K562 (cell line): ENCODE data around the gene PLA2R1. TPM values are rescaled to one million over a fixed set of nuclear protein-coding genes. Genes with fewer than 3 reads are reported as not detected.

ENCODE experiments used
- ATAC-seq: fragments of 200-7000 bp; cut with Tn5 transposase; 3 replicates; pipeline ENCODE4 v1.9.1; 2020; ENCODE audit warnings: moderate library complexity
- BruUV-seq: library from RNA; stranded (reverse); fragments of 400-500 nt; replicated peaks from 2 replicates; lab custom pipeline; 2021; lab: Mats Ljungman, UMichigan
- CTCF ChIA-PET: fragments of 300-600 bp; formaldehyde crosslinking; extraction: SDS; loops from one replicate; lab custom pipeline; 2021; ENCODE audit warnings: low intra/inter-chr PET ratio; lab: Yijun Ruan, JAX
- POLR2A ChIA-PET: fragments of 300-600, 350-650 bp; sonication (Branson Sonifier 250); formaldehyde crosslinking; extraction: SDS; loops from one replicate; lab custom pipeline; 2021; ENCODE audit warnings: antibody characterized with exemption, inconsistent platforms; lab: Yijun Ruan, JAX
- DNase-seq, 4 experiments: peaks; one replicate each; pipeline versions ENCODE4 v3.0.0 to v3.0.0-alpha.2; 2011 to 2018; ENCODE audit warnings: low spot score in 3 of 4, mixed read lengths in 3 of 4; ENCODE audit errors: extremely low read depth in 1 of 4
- FAIRE-seq: peaks from 2 replicates; lab custom pipeline; 2011; peaks lifted over from hg19 to GRCh38; lab: Jason Lieb, UNC
- H2AFZ ChIP-seq: 2 replicates; pipeline ENCODE4 v1.6.0; 2011; ENCODE audit warnings: low read depth, low read length, control low read depth, inconsistent platforms
- H3K27ac ChIP-seq: fragments of 200-600 bp; 3 replicates; pipeline ENCODE4 v1.8.0; 2011; ENCODE audit warnings: low read depth, mild to moderate bottlenecking, control low read depth, inconsistent platforms, low read length, moderate library complexity, mixed read lengths; ENCODE audit errors: extremely low read depth
- H3K27me3 ChIP-seq, 2 experiments: fragments of 300-600 bp in 1 of 2; 2 replicates in 1 of 2; 3 replicates in 1 of 2; pipeline versions ENCODE4 v1.6.0 to v1.8.0; 2011; ENCODE audit warnings: inconsistent platforms in 2 of 2, low read length in 2 of 2, mild to moderate bottlenecking in 1 of 2, mixed read lengths in 1 of 2, moderate library complexity in 1 of 2; ENCODE audit not compliant: control insufficient read depth in 2 of 2, insufficient read depth in 2 of 2
- H3K36me3 ChIP-seq: fragments of 300-600 bp; 3 replicates; pipeline ENCODE4 v1.8.0; 2011; ENCODE audit warnings: mild to moderate bottlenecking, low read length, inconsistent platforms; ENCODE audit not compliant: control insufficient read depth, insufficient read depth
- H3K4me1 ChIP-seq, 2 experiments: fragments of 200-600 bp in 1 of 2; replicated peaks in 1 of 2; 2 replicates in 1 of 2; 3 replicates in 1 of 2; pipeline versions ENCODE4 v1.5.1 to v1.8.0; 2011; ENCODE audit warnings: inconsistent platforms in 2 of 2, low read length in 2 of 2, mild to moderate bottlenecking in 1 of 2, mixed read lengths in 1 of 2, moderate library complexity in 1 of 2; ENCODE audit not compliant: control insufficient read depth in 2 of 2, insufficient read depth in 2 of 2
- H3K4me2 ChIP-seq: 2 replicates; pipeline ENCODE4 v1.6.1; 2011; ENCODE audit warnings: low read length, control low read depth, inconsistent platforms, mixed read lengths; ENCODE audit not compliant: insufficient read depth
- H3K4me3 ChIP-seq: fragments of 200-600 bp; sonication (generic), shearing (Covaris generic); 2 replicates; pipeline ENCODE4 v1.5.1; 2016; ENCODE audit warnings: control low read depth, inconsistent platforms
- H3K79me2 ChIP-seq: fragments of 200-600 bp; 3 replicates; pipeline ENCODE4 v1.8.0; 2011; ENCODE audit warnings: low read length, inconsistent platforms; ENCODE audit not compliant: control insufficient read depth, insufficient read depth
- H3K9ac ChIP-seq, 2 experiments: 2 replicates each; pipeline versions ENCODE4 v1.6.0 to v1.6.1; 2011; ENCODE audit warnings: low read depth in 2 of 2, low read length in 2 of 2, control low read depth in 1 of 2, inconsistent platforms in 1 of 2, mild to moderate bottlenecking in 1 of 2, mixed read lengths in 1 of 2; ENCODE audit not compliant: insufficient read depth in 1 of 2
- H3K9me1 ChIP-seq: one replicate; pipeline ENCODE4 v1.6.0; 2011; ENCODE audit warnings: inconsistent platforms, mild to moderate bottlenecking, low read length, moderate library complexity; ENCODE audit not compliant: control insufficient read depth, insufficient read depth
- H3K9me3 ChIP-seq: replicated peaks from 2 replicates; pipeline ENCODE4 v1.5.1; 2011; ENCODE audit warnings: low read depth, low read length, inconsistent platforms; ENCODE audit not compliant: control insufficient read depth, insufficient read depth
- H4K20me1 ChIP-seq: replicated peaks from 2 replicates; pipeline ENCODE4 v1.6.1; 2011; ENCODE audit warnings: low read length, inconsistent platforms, mixed read lengths; ENCODE audit not compliant: control insufficient read depth, insufficient read depth
- GABPA ChIP-seq: fragments of 200-800 bp; sonication (Bioruptor generic); conservative IDR thresholded peaks from 2 replicates; pipeline ENCODE4 v1.6.1; 2016; ENCODE audit warnings: low read depth, missing genetic modification characterization, missing compliant biosample characterization
- GTF2A2 ChIP-seq: IDR thresholded peaks from 2 replicates; pipeline ENCODE4 v1.6.1; 2016; ENCODE audit warnings: mild to moderate bottlenecking, missing genetic modification characterization, missing compliant biosample characterization
- HEY1 ChIP-seq: fragments of 250-450 bp; sonication (Bioruptor Pico); IDR thresholded peaks from 2 replicates; pipeline ENCODE4 v1.5.0; 2020; ENCODE audit warnings: mild to moderate bottlenecking, moderate library complexity, borderline replicate concordance
- KHSRP ChIP-seq: fragments of 450-650 bp; IDR thresholded peaks from 2 replicates; pipeline ENCODE4 v1.6.1; 2017
- NFRKB ChIP-seq: fragments of 450-650 bp; IDR thresholded peaks from 2 replicates; pipeline ENCODE4 v1.6.1; 2016; ENCODE audit warnings: low read depth
- PHB2 ChIP-seq: fragments of 450-650 bp; IDR thresholded peaks from 2 replicates; pipeline ENCODE4 v1.6.1; 2017; ENCODE audit warnings: low read depth
- RAD21 ChIP-seq, 2 experiments: fragments of 250-450 bp in 1 of 2; fragments of 450-650 bp in 1 of 2; sonication (Bioruptor Pico) in 1 of 2; formaldehyde crosslinking in 1 of 2; IDR thresholded peaks in 1 of 2; conservative IDR thresholded peaks in 1 of 2; 2 replicates each; pipeline versions ENCODE4 v1.4.0 to v1.8.0; 2020 to 2022; ENCODE audit warnings: mild to moderate bottlenecking in 2 of 2, moderate library complexity in 1 of 2
- RUNX1 ChIP-seq: sonication (generic); IDR thresholded peaks from 2 replicates; pipeline ENCODE4 v1.6.1; 2016; ENCODE audit warnings: antibody characterized with exemption, low read depth
- SAFB2 ChIP-seq: fragments of 200-400 bp; formaldehyde crosslinking; IDR thresholded peaks from 2 replicates; pipeline ENCODE4 v1.6.1; 2018; ENCODE audit warnings: borderline replicate concordance, low read length, low read depth, moderate library complexity; ENCODE audit not compliant: severe bottlenecking
- SPI1 ChIP-seq: IDR thresholded peaks from 2 replicates; pipeline ENCODE4 v1.6.1; 2011; ENCODE audit warnings: low read depth, low read length, control low read depth, borderline replicate concordance
- ZC3H11A ChIP-seq: IDR thresholded peaks from 2 replicates; pipeline ENCODE4 v1.6.1; 2012; ENCODE audit warnings: low read depth, low read length, improper control_type of control experiment
- ZNF311 ChIP-seq: fragments of 250-450 bp; sonication (Bioruptor Pico); IDR thresholded peaks from 2 replicates; pipeline ENCODE4 v1.4.0; 2020; ENCODE audit warnings: mild to moderate bottlenecking, moderate library complexity
- ZNF644 ChIP-seq: fragments of 200-800 bp; sonication (Bioruptor generic); IDR thresholded peaks from 2 replicates; pipeline ENCODE4 v1.6.1; 2016; ENCODE audit warnings: low read depth, missing genetic modification characterization, missing compliant biosample characterization
- WGBS: fragments of 100-300 bp; shearing (Covaris generic); methylation state at CpG from one replicate; pipeline ENCODE4 v1.1.6; 2016; ENCODE audit warnings: low coverage, mixed read lengths; ENCODE audit not compliant: insufficient coverage; ENCODE audit errors: missing lambda C conversion rate; 5-methylcytosine and 5-hydroxymethylcytosine counted together
- in situ Hi-C: fragments of 300-500 bp; cut with MboI; formaldehyde crosslinking; loops from 4 replicates; pipeline ENCODE4 v1.15.0; 2018; ENCODE audit warnings: inconsistent platforms, mixed read lengths
- intact Hi-C: fragments of 100-400 bp; cut with micrococcal nuclease; formaldehyde crosslinking; loops from 2 replicates; pipeline ENCODE4 v1.14.2; 2022
- polyA plus RNA-seq, 8 experiments: library from polyadenylated mRNA; depleted of rRNA in 4 of 8; stranded (reverse) in 5 of 8; unstranded in 3 of 8; fragments of >200 nt; fragmentation: Nextera tagmentation in 2 of 8; fragmentation: Illumina TruSeq in 1 of 8; extraction: Ambion mirVana in 2 of 8; extraction: Trizol in 1 of 8; gene quantifications; 2 replicates each; pipeline versions ENCODE4 v1.2.1 to v1.2.3, GENCODE V29; 2011 to 2014; ENCODE audit warnings: inconsistent platforms in 1 of 8, missing spikeins in 1 of 8
- total RNA-seq, 7 experiments: library from RNA; depleted of rRNA in 6 of 7; stranded (reverse); fragments of >200 nt in 6 of 7; fragmentation: Illumina TruSeq in 2 of 7; extraction: Trizol in 2 of 7; gene quantifications; 2 replicates each; pipeline versions ENCODE4 v1.2.1 to v1.2.3, GENCODE V29; 2011 to 2021; ENCODE audit warnings: low replicate concordance in 1 of 7
- TF ChIP-seq, protein P1 (sequence below), 3 experiments: fragments of 200-800 bp in 1 of 3; sonication (Bioruptor generic) in 1 of 3; sonication (generic) in 1 of 3; formaldehyde crosslinking in 1 of 3; IDR thresholded peaks; 2 replicates each; pipeline versions ENCODE4 v1.6.1 to v1.8.0; 2016 to 2022; ENCODE audit warnings: mild to moderate bottlenecking in 2 of 3, missing compliant biosample characterization in 2 of 3, missing genetic modification characterization in 2 of 3, missing genetic modification reagents in 1 of 3
- TF ChIP-seq, protein P2 (sequence below): fragments of 150-350 bp; conservative IDR thresholded peaks from 2 replicates; pipeline ENCODE4 v1.6.1; 2014; ENCODE audit warnings: low read length
- TF ChIP-seq, protein P3 (sequence below): sonication (generic); formaldehyde crosslinking; IDR thresholded peaks from 2 replicates; pipeline ENCODE4 v1.8.1; 2023; ENCODE audit warnings: mild to moderate bottlenecking, missing genetic modification reagents

Gene PLA2R1
- total and polyA plus RNA-seq, 9 of the 15 experiments (the other 6 are each of a cell fraction or from before 2014, with no cell fraction given): not detected

DNA sequence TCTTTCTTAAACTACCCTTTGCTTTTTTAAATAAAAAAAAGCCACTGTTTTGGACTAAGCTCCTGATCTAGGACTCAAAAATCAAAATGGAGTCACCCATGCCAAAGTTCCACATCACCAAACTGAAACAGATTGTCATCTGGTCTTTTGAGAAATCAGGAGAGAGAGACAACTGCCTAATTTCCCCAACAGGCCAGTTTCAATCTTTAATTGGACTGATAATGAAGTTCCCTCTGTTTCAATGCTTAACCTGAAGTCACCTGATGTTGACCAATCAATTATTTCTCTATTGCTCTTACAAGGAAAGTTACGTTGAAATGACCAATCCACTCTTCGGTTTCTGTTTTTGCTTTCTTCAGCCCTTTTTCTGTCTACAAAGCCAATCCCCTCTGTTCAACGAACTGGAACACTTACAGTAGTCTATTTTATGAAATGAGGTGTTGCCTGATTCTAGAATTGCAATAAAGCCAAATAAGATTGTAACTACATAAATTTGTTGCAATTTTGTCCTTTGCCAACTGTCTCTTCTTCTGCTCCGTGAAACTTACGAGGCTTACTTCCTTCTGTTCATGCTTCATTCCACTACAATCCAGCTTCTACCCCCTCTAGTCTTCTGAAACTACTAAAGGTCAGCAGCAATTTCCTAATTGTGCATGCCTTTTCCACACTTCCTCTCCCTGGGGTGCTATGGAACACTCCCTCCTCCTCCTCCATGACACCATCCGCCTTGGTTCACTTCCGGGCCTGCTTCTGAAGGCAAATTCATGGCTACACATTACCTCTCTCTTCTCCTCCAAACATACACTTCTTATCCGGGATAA is 169.2 kb downstream of the PLA2R1 start:
- BruUV-seq: no TSS peak
- Histone ChIP-seq H3K79me2 (no peaks in the 10 kb centered on the region), H4K20me1 (no peaks in the 10 kb centered on the region), H3K9ac (no peak overlapping the region), H3K27me3 (peaks cover 6 to 14% of the 10 kb centered on the region in 2 experiments; a peak in 3 of 5 replicates), H3K4me1 (no peaks in the 10 kb centered on the region), H3K9me1 (no peaks in the 10 kb centered on the region), H3K9me3 (no peaks in the 10 kb centered on the region), H3K4me2 (no peak overlapping the region), H3K36me3 (no peaks in the 10 kb centered on the region), H2AFZ (peak overlapping the region; percentile 10; the same call in 1 of the 2 replicates), H3K4me3 (no peak overlapping the region), H3K27ac (no peak overlapping the region)
- DNase-seq (no peak), ATAC-seq (peak; percentile 43; the same call in 2 of the 3 replicates), FAIRE-seq (no peak)
- 0% methylated on average over 8 of the region's 8 CpGs for WGBS
- in situ Hi-C loops (no loop called here), intact Hi-C loops (no loop called here)
- POLR2A ChIA-PET: no interaction called here
- CTCF ChIA-PET: no interaction called here
- TF ChIP-seq ZNF311: 0 out of 2 replicates have a peak, but pooled peaks have one; percentile 53
- TF ChIP-seq HEY1 (CRISPR knock-in tag): no peak
- TF ChIP-seq KHSRP: no peak
- no peak for TF ChIP-seq ZNF644 (tag)
- TF ChIP-seq ZC3H11A: no peak
- TF ChIP-seq SAFB2: no peak
- TF ChIP-seq GABPA (tag): peak; percentile 56; the same call in 1 of the 2 replicates
- peak; percentile 31; the same call in 1 of the 2 replicates for TF ChIP-seq GTF2A2
- TF ChIP-seq SPI1: 0 out of 2 replicates have a peak, but pooled peaks have one; percentile 15
- TF ChIP-seq PHB2: no peak
- TF ChIP-seq, protein P1, sequence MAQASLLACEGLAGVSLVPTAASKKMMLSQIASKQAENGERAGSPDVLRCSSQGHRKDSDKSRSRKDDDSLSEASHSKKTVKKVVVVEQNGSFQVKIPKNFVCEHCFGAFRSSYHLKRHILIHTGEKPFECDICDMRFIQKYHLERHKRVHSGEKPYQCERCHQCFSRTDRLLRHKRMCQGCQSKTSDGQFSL (CRISPR knock-in tag; IDR thresholded peaks at IDR 0.05): no peak
- TF ChIP-seq, protein P1 (tag; IDR thresholded peaks at IDR 0.05): peak in 1 of 2 experiments; percentile 85; a peak in 2 of 4 replicates
- no peak for TF ChIP-seq RAD21 (CRISPR knock-in tag; conservative IDR thresholded peaks at IDR 0.05 in 1 of 2, IDR thresholded peaks at IDR 0.05 in 1 of 2)
- TF ChIP-seq RUNX1: no peak
- no peak for TF ChIP-seq NFRKB
- TF ChIP-seq, protein P2, sequence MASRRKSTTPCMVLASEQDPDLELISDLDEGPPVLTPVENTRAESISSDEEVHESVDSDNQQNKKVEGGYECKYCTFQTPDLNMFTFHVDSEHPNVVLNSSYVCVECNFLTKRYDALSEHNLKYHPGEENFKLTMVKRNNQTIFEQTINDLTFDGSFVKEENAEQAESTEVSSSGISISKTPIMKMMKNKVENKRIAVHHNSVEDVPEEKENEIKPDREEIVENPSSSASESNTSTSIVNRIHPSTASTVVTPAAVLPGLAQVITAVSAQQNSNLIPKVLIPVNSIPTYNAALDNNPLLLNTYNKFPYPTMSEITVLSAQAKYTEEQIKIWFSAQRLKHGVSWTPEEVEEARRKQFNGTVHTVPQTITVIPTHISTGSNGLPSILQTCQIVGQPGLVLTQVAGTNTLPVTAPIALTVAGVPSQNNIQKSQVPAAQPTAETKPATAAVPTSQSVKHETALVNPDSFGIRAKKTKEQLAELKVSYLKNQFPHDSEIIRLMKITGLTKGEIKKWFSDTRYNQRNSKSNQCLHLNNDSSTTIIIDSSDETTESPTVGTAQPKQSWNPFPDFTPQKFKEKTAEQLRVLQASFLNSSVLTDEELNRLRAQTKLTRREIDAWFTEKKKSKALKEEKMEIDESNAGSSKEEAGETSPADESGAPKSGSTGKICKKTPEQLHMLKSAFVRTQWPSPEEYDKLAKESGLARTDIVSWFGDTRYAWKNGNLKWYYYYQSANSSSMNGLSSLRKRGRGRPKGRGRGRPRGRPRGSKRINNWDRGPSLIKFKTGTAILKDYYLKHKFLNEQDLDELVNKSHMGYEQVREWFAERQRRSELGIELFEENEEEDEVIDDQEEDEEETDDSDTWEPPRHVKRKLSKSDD: no peak
- TF ChIP-seq, protein P3, sequence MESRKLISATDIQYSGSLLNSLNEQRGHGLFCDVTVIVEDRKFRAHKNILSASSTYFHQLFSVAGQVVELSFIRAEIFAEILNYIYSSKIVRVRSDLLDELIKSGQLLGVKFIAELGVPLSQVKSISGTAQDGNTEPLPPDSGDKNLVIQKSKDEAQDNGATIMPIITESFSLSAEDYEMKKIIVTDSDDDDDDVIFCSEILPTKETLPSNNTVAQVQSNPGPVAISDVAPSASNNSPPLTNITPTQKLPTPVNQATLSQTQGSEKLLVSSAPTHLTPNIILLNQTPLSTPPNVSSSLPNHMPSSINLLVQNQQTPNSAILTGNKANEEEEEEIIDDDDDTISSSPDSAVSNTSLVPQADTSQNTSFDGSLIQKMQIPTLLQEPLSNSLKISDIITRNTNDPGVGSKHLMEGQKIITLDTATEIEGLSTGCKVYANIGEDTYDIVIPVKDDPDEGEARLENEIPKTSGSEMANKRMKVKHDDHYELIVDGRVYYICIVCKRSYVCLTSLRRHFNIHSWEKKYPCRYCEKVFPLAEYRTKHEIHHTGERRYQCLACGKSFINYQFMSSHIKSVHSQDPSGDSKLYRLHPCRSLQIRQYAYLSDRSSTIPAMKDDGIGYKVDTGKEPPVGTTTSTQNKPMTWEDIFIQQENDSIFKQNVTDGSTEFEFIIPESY (CRISPR knock-in tag): no peak
